NT2/D1 (cell line): ENCODE measurements around the gene FCMR.

Source experiments
- DNase-seq: peaks from one replicate; pipeline ENCODE4 v3.0.0-alpha.2; 2011; ENCODE audit warnings: low read depth, low spot score
- H3K27me3 ChIP-seq: 2 replicates; pipeline ENCODE4 v1.6.0; 2011; ENCODE audit warnings: mild to moderate bottlenecking; ENCODE audit not compliant: insufficient read length, insufficient read depth
- H3K36me3 ChIP-seq: 2 replicates; pipeline ENCODE4 v1.6.1; 2011; ENCODE audit warnings: mild to moderate bottlenecking, low read length, mixed read lengths; ENCODE audit not compliant: insufficient read depth, insufficient read length
- H3K4me1 ChIP-seq: 2 replicates; pipeline ENCODE4 v1.5.1; 2011; ENCODE audit not compliant: insufficient read depth, insufficient read length
- H3K4me3 ChIP-seq: 2 replicates; pipeline ENCODE4 v1.5.1; 2011; ENCODE audit warnings: low read depth; ENCODE audit not compliant: insufficient read length
- H3K9ac ChIP-seq: 2 replicates; pipeline ENCODE4 v1.6.0; 2011; ENCODE audit warnings: low read depth; ENCODE audit not compliant: insufficient read length
- H3K9me3 ChIP-seq: 2 replicates; pipeline ENCODE4 v1.5.1; 2011; ENCODE audit warnings: mild to moderate bottlenecking, low read length; ENCODE audit not compliant: insufficient read depth
- SUZ12 ChIP-seq: IDR thresholded peaks from 2 replicates; pipeline ENCODE4 v1.6.1; 2011; ENCODE audit not compliant: insufficient read length, insufficient read depth; ENCODE audit errors: extremely low read depth
- YY1 ChIP-seq: IDR thresholded peaks from 2 replicates; pipeline ENCODE4 v1.6.1; 2011; ENCODE audit not compliant: insufficient read length, insufficient read depth
- ZNF274 ChIP-seq: IDR thresholded peaks from 2 replicates; pipeline ENCODE4 v1.6.1; 2011; ENCODE audit warnings: mild to moderate bottlenecking, low read depth, low read length

The FCMR gene

DNA sequence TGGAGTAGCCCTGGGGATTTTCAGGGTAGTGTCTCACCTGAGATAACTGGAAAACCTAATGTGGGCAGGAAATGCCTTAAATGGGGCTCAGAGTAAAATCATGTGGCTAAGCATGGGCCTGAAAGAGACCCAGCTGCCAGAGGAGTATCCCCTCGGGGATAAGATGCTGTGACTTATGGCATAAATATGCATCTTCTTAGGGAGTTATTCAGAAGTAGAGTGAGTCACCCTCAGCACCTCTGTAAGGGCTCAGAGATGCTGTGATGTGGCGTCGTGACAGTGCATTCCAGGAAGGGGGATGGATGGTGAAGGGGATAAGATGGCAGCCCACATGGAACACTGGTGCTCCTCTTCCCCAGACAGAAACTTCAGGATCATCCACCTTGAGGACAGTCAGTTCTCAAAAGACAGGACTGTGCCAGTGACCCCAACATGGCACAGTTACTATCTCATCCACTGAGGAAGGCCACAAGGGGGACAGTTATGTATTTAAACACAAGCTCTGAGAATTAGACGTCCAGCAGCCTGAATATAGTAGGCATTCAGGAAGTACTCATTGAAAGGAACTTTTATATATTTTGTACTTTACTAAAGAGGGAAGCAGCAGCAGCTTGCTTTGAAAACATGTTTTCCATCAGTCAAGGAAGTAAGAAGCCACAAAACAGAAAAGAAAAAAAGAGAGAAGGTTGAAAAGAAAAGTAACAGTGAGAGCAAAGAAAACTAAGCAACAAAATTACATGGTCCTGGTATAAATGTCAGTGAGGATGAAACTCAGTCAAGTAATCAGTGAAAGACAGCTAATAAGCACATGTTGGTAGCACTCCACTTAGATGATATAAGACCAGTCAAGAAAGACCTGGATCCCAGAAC, 16.2 kb downstream of the FCMR start:
- no peak for DNase-seq
- H3K9me3 ChIP-seq = no peaks in the 10 kb centered on the region
- H3K27me3 ChIP-seq = peaks cover 30% of the 10 kb centered on the region
- H3K36me3 ChIP-seq = peaks cover 3% of the 10 kb centered on the region
- TF ChIP-seq ZNF274 = no peak
- no peak for TF ChIP-seq YY1
- TF ChIP-seq SUZ12 = no peak
- H3K4me1 ChIP-seq = peaks cover 2% of the 10 kb centered on the region
- no peak overlapping the region for H3K9ac ChIP-seq
- no peak overlapping the region for H3K4me3 ChIP-seq

DNA sequence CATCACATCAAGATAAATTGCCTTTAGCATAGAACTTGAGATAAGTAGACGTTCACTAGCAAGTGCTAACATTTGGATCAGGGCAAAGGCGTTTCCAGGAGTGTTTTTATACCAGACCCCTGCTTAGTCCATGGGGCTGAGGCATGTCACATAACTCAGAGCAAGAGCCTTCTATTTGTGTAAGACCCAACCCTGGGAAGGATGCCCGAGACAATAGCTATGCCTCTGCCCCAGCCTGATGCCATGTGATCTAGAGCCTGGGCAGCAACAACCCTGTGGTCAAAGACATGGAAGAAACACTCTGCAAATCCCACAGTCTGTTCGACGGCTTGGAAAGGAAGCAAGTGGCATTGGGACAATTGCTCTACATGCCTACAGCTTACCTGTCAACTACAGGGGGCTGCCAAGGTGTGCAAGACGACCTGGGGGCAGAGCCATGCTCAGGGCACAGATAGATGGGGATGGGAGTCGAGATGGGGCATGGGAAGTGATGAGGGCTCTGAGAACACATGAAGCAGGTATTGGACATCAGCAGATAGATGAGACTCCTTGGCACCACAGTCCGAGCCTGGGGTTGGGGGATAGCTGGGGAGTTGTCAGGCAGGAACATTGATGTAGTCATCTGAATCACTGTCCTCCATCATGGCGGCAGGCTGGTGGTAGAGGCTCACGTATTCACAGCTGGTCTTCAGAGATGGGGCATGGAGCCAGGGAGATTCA, 17.2 kb downstream of the FCMR start:
- TF ChIP-seq YY1 = no peak
- no peak for TF ChIP-seq SUZ12
- TF ChIP-seq ZNF274 = no peak
- H3K36me3 ChIP-seq = peaks cover 3% of the 10 kb centered on the region
- no peaks in the 10 kb centered on the region for H3K9me3 ChIP-seq
- DNase-seq = no peak
- peaks cover 2% of the 10 kb centered on the region for H3K4me1 ChIP-seq
- H3K27me3 ChIP-seq = peaks cover 20% of the 10 kb centered on the region
- no peak overlapping the region for H3K4me3 ChIP-seq
- H3K9ac ChIP-seq = no peak overlapping the region

- Histone ChIP-seq H3K4me1 (peaks cover 5% of the 10 kb centered on the region), H3K36me3 (peaks cover 3% of the 10 kb centered on the region), H3K9ac (no peak overlapping the region), H3K9me3 (no peaks in the 10 kb centered on the region), H3K4me3 (no peak overlapping the region), H3K27me3 (peaks cover 12% of the 10 kb centered on the region)
- no peak for TF ChIP-seq SUZ12
- no peak for TF ChIP-seq ZNF274
- TF ChIP-seq YY1 = no peak
- no peak for DNase-seq
Measured at GRCh38 chr1:206903687-206904086, 18.1 kb downstream of the FCMR start.

DNA sequence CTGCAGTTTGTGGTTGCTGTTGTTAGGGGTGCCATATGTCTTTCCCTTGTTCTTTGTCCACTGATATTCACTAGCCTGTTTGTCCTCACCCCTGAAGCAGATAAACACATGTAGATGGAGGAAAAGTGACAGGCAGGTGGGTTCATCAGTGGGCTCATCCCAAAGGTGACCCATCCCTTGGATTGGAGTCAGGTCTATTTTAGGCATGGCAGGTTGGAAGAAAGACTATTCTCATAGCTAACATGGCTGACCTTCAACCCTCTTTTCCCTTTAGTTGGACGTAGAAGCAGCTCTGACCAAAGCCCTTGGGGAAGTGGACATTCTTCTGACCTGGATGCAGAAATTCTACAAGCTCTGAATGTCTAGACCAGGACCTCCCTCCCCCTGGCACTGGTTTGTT, 19.0 kb downstream of the FCMR start:
- no peak overlapping the region for H3K9ac ChIP-seq
- peaks cover 5% of the 10 kb centered on the region for H3K4me1 ChIP-seq
- H3K27me3 ChIP-seq = peaks cover 2% of the 10 kb centered on the region
- H3K9me3 ChIP-seq = no peaks in the 10 kb centered on the region
- DNase-seq = no peak
- TF ChIP-seq ZNF274 (no peak), SUZ12 (no peak), YY1 (no peak)
- H3K36me3 ChIP-seq = peaks cover 3% of the 10 kb centered on the region
- no peak overlapping the region for H3K4me3 ChIP-seq

DNA sequence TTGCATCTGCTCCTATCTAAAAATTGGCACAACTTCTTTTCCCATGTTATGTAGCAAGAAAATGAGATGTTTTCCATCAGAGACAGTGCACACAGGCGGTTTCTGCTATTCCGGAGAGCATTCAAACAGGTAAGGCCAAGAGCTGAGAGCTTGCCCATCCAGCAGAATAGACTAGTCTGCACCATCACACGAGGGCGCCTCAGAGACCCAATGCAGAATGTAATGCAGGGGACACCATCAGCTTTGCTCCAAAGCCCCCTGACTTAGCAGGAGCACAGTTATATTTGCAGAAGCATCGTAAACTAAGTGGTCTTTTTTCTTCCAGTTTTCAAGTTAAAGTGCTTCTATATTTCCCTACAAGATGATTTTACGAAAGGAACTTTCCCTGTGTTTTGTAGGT, 19.8 kb downstream of the FCMR start:
- TF ChIP-seq ZNF274 (no peak), SUZ12 (no peak), YY1 (no peak)
- peaks cover 3% of the 10 kb centered on the region for H3K36me3 ChIP-seq

GRCh38 chr1:206900149-206900548, 21.6 kb downstream of the FCMR start:
- peaks cover 6% of the 10 kb centered on the region for H3K4me1 ChIP-seq
- no peaks in the 10 kb centered on the region for H3K27me3 ChIP-seq

More for the DNA sequence above, 19.8 kb downstream of the FCMR start:
- Histone ChIP-seq H3K9ac (no peak overlapping the region), H3K27me3 (no peaks in the 10 kb centered on the region), H3K9me3 (no peaks in the 10 kb centered on the region), H3K4me1 (peaks cover 3% of the 10 kb centered on the region), H3K4me3 (no peak overlapping the region)
- DNase-seq = no peak

DNA sequence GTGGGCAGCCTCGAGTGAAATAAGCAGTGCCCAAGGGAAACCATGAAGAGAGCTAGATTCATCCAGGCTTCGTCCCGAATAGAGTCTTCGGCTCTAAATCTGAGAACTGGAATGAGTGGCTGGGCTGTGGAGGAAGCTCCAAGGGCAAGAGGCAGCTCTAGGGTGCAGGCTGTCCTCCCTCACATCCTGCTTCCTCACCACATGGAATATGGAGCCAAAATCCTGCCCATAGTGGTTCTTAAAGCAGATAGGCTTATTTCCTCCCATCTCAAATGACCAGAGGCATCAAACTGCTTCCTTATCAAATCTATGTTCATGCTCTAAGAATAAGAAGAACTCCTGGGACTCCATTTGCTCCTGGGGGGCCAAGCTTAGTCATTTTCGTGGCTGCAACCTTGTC, 22.0 kb downstream of the FCMR start:
- Histone ChIP-seq H3K36me3 (peaks cover 3% of the 10 kb centered on the region), H3K9ac (no peak overlapping the region), H3K9me3 (no peaks in the 10 kb centered on the region)

More at GRCh38 chr1:206900149-206900548, 21.6 kb downstream of the FCMR start:
- Histone ChIP-seq H3K9ac (no peak overlapping the region), H3K4me3 (no peak overlapping the region), H3K36me3 (peaks cover 3% of the 10 kb centered on the region), H3K9me3 (no peaks in the 10 kb centered on the region)
- TF ChIP-seq ZNF274 (no peak), SUZ12 (no peak), YY1 (no peak)
- DNase-seq = no peak

More for the DNA sequence above, 22.0 kb downstream of the FCMR start:
- Histone ChIP-seq H3K4me1 (peaks cover 8% of the 10 kb centered on the region), H3K4me3 (no peak overlapping the region), H3K27me3 (no peaks in the 10 kb centered on the region)
- TF ChIP-seq ZNF274 = no peak
- TF ChIP-seq SUZ12 = no peak
- no peak for TF ChIP-seq YY1
- DNase-seq = no peak
